ENCODE results near the gene PRDX1.

DNA sequence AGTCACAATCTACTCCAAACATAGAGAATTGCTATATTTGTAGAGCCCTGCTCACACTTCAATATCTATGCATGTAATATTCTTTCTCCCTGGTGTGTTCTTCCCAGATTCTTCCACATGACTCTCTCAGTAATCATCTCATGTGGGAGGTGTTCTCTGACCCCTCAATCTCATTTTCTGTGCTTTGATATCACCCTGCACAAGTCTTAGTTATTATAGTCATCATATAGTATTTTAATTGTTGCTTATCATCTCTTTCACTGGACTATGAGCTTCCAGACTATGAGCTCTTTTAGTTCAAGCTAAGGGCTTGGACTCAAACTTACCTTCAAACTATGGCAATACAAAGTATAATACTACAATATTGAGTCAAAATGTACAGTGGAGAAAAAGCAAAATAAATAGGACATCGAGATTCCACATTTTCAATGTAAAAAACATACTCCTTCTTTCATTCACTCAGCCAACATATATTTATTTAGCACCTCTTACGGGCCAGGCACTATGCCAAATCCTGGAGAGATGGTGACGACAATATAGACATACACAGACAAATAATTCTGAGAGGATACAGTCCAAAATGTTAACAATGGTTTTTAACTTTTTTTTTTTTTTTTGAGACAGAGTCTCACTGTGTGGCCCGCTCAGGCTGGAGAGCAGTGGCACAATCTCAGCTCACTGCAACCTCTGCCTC is 43.4 kb downstream of the PRDX1 start:
- TF ChIP-seq, protein P1, sequence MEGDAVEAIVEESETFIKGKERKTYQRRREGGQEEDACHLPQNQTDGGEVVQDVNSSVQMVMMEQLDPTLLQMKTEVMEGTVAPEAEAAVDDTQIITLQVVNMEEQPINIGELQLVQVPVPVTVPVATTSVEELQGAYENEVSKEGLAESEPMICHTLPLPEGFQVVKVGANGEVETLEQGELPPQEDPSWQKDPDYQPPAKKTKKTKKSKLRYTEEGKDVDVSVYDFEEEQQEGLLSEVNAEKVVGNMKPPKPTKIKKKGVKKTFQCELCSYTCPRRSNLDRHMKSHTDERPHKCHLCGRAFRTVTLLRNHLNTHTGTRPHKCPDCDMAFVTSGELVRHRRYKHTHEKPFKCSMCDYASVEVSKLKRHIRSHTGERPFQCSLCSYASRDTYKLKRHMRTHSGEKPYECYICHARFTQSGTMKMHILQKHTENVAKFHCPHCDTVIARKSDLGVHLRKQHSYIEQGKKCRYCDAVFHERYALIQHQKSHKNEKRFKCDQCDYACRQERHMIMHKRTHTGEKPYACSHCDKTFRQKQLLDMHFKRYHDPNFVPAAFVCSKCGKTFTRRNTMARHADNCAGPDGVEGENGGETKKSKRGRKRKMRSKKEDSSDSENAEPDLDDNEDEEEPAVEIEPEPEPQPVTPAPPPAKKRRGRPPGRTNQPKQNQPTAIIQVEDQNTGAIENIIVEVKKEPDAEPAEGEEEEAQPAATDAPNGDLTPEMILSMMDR (IDR thresholded peaks at IDR 0.05; ENCODE audit: low read depth, low read length): no peak
- TF ChIP-seq POLR2A (IDR thresholded peaks at IDR 0.05; ENCODE audit: extremely low read depth, insufficient read length) (no peak), MYC (IDR thresholded peaks at IDR 0.05; ENCODE audit: low read depth, low read length) (no peak)
